ENCODE data around the gene GALNT2.

Gene GALNT2

DNA sequence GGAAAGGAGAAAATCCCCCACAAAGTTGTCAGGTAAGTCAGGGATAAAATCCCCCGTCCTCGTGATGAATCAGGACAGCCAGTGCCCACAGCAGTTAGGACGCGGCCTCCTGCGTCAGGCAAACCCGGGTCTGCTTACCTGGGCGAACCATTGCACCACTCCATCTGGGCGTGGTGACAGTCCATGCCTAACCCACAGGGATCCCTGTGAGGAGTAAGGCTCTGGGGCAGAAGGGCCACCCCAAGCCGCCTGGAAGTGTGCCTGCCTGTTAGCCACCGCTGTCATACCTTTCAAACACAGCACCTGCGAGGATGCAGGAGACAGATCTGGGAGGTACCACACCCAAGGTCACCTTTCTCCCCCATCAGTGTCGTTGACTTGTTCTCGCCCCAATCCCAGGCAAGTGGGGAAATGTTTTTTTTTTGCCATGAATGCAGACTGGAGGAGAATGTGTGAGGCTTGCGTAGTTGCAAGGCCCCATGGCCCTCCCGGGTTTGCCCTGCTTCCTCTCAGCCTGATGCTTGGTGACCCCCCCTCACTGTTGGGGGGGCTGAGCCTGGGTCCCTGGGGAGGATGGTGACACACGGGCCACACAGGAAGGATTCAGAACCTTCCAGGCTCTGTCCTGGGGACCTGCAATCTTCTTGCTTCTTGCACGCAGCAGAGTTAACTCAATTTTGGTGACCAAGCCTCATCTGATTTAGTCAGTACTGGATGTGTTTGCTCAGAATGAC is 252.1 kb downstream of the GALNT2 start:
- no peak for DNase-seq (ENCODE audit: low read depth, low spot score)

DNA sequence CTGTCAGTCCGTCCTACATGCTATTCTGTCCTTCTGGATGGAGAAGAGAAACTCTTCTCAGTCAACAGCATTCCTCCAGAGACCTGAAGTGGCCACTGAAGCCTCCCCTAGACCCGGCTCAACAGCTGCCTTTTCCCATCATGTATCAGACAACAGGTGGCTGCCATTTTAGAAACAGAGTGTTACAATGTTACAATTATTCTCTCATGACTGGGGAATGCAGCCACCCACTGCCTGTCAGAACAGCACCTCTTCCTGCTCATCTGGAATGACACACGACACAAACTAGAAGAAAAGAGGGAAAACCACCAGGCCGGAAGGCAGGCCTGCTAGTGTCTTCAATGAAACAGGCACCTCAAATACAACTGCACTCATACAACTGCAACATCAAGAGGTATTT is 253.8 kb downstream of the GALNT2 start:
- DNase-seq (ENCODE audit: low read depth, low spot score), result no peak

DNA sequence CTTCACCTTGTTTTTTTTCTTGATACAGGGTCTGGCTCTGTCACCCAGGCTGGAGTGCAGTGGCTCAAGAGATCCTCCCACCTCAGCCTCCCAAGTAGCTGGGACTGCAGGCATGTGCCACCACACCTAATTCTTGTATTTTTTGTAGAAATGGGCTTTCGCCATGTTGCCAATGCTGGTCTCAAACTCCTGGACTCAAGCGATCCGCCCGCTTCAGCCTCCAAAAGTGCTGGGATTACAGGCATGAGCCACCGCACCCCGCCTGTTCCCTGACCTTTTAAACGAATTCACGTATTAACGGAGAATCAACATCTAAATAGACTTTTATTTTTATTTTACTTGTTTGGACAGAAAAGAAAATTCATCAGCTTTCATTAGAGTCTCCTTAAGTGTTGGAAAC is 254.3 kb downstream of the GALNT2 start:
- DNase-seq (ENCODE audit: low read depth, low spot score), result no peak

- DNase-seq (ENCODE audit: low read depth, low spot score), result no peak
Observed at GRCh38 chr1:230321741-230322420, 254.8 kb downstream of the GALNT2 start.

GRCh38 chr1:230322421-230322756 is 255.4 kb downstream of the GALNT2 start:
- no peak for DNase-seq (ENCODE audit: low read depth, low spot score)

GRCh38 chr1:230322967-230323547 is 256.0 kb downstream of the GALNT2 start:
- DNase-seq (ENCODE audit: low read depth, low spot score), result no peak

GRCh38 chr1:230323686-230324085 is 256.6 kb downstream of the GALNT2 start:
- DNase-seq (ENCODE audit: low read depth, low spot score), result no peak

- no peak for DNase-seq (ENCODE audit: low read depth, low spot score)
Observed at GRCh38 chr1:230326971-230327891, 260.2 kb downstream of the GALNT2 start.

- DNase-seq (ENCODE audit: low read depth, low spot score), result no peak
Observed at GRCh38 chr1:230327892-230328284, 260.9 kb downstream of the GALNT2 start.

DNA sequence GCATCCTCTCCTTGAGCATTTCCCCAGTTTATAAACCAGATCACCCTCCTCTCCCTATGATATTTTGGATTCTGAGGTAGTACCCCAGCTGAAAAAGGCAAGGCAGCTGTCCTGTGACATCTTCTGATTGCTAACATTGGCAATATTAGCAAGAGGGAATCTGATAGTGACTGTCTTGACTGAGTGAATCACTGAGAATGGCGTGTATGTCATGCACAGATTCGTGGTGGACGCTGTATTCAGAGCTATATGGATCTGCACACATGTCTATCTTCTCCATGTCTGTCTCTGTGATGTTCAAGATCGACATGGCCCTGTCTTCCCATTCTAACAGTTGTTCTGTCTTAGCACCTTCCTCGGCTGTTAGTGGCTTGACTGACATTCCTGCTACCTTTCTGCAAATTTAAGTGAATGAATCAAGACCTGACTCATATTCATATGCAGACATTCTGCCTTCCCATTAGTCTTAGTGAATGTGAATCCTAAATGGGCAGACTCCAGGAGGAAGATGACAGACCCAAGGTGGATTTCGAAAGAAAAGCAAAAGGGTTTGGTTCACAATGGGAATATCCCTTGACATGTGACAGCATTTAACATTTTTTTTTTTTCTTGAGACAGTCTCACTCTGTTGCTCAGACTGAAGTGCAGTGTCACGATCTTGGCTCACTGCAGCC is 261.4 kb downstream of the GALNT2 start:
- no peak for DNase-seq (ENCODE audit: low read depth, low spot score)

DNA sequence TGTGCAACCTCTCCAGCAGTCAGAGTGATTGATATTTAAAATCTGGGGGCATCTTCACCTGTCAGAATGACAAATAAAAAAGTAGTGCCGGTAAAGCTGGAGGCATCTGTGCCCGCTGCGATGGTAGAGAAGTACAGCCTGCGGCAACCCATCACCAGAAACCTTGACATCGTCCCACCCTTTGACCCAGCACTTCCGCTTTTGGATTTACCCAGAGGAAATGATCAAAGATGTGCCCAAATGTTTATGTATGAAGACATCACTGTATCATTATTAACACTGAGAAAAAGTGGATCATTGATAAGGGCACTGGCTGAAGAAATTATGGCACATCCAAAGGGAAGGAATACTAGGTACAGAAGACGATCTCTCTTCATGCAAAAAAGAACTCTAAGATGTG is 263.1 kb downstream of the GALNT2 start:
- DNase-seq (ENCODE audit: low read depth, low spot score), result no peak
